RKO (cell line): ENCODE data around the gene C1QTNF1.
A peak's percentile ranks its signal among the peaks of the same experiment; 100 is the strongest.
"Not testable (repeated sequence)": the region's sequence is repeated elsewhere in the genome, so short reads cannot be mapped to it uniquely, and the experiment has no call there.

ENCODE experiments used
- DNase-seq: peaks from one replicate; pipeline ENCODE4 v3.0.0-alpha.2; 2016; ENCODE audit warnings: low spot score

Gene C1QTNF1

GRCh38 chr17:79023180-79023705 is 726 bp upstream of the C1QTNF1 start:
- DNase-seq, result peak; percentile 29

- no peak for DNase-seq
These were observed 1.1 kb downstream of the C1QTNF1 start for GRCh38 chr17:79024901-79025737.

- peak; percentile 56 for DNase-seq
These were observed 2.7 kb downstream of the C1QTNF1 start for GRCh38 chr17:79026376-79027273.

GRCh38 chr17:79027274-79027924 is 3.4 kb downstream of the C1QTNF1 start:
- DNase-seq, result no peak

GRCh38 chr17:79027925-79028491 is 4.0 kb downstream of the C1QTNF1 start:
- DNase-seq, result no peak

GRCh38 chr17:79028496-79029326 is 4.7 kb downstream of the C1QTNF1 start:
- no peak for DNase-seq

- no peak for DNase-seq
These were observed 5.5 kb downstream of the C1QTNF1 start for GRCh38 chr17:79029327-79030009.

- not testable (repeated sequence) for DNase-seq
These were observed 6.7 kb downstream of the C1QTNF1 start for GRCh38 chr17:79030636-79031035.

- no peak for DNase-seq
These were observed 8.3 kb downstream of the C1QTNF1 start for GRCh38 chr17:79031996-79032875.

- no peak for DNase-seq
These were observed 9.2 kb downstream of the C1QTNF1 start for GRCh38 chr17:79033046-79033616.

- no peak for DNase-seq
These were observed 10.0 kb downstream of the C1QTNF1 start for GRCh38 chr17:79033741-79034501.

- no peak for DNase-seq
These were observed 11.0 kb downstream of the C1QTNF1 start for GRCh38 chr17:79034931-79035485.

GRCh38 chr17:79035686-79036085 is 11.7 kb downstream of the C1QTNF1 start:
- no peak for DNase-seq

- no peak for DNase-seq
These were observed 12.2 kb downstream of the C1QTNF1 start for GRCh38 chr17:79036181-79036580.

GRCh38 chr17:79036596-79036995 is 12.6 kb downstream of the C1QTNF1 start:
- peak; percentile 63 for DNase-seq

- no peak for DNase-seq
These were observed 14.7 kb downstream of the C1QTNF1 start for GRCh38 chr17:79038545-79039135.

- DNase-seq, result no peak
These were observed 15.2 kb downstream of the C1QTNF1 start for GRCh38 chr17:79039171-79039570.
